DOHH2 (cell line): ENCODE data around the gene PPM1H.

Experiments
- H3F3A ChIP-seq: fragments of 200-600 bp; sonication (generic), shearing (Covaris generic); 2 replicates; pipeline ENCODE4 v1.6.0; 2016; ENCODE audit warnings: antibody characterized with exemption, mild to moderate bottlenecking; ENCODE audit not compliant: control insufficient read depth, insufficient read depth
- H3K27ac ChIP-seq: fragments of 200-600 bp; sonication (generic); 2 replicates; pipeline ENCODE4 v1.5.1; 2014; ENCODE audit warnings: low read depth, mild to moderate bottlenecking, low read length, moderate library complexity
- H3K27me3 ChIP-seq: fragments of 200-600 bp; sonication (generic); 2 replicates; pipeline ENCODE4 v1.6.1; 2014; ENCODE audit warnings: mild to moderate bottlenecking, low read length, mixed read lengths; ENCODE audit not compliant: control insufficient read depth
- H3K36me3 ChIP-seq: fragments of 200-600 bp; sonication (generic); 2 replicates; pipeline ENCODE4 v1.6.1; 2014; ENCODE audit warnings: mild to moderate bottlenecking, low read length, moderate library complexity, mixed read lengths; ENCODE audit not compliant: control insufficient read depth
- H3K4me1 ChIP-seq: fragments of 200-600 bp; sonication (generic); 2 replicates; pipeline ENCODE4 v1.6.1; 2014; ENCODE audit warnings: mild to moderate bottlenecking, low read length, mixed read lengths; ENCODE audit not compliant: control insufficient read depth
- H3K4me2 ChIP-seq: fragments of 200-600 bp; sonication (generic); 2 replicates; pipeline ENCODE4 v1.6.0; 2014; ENCODE audit warnings: mild to moderate bottlenecking, low read length, moderate library complexity
- H3K4me3 ChIP-seq: fragments of 200-600 bp; sonication (generic); 2 replicates; pipeline ENCODE4 v1.5.1; 2014; ENCODE audit warnings: mild to moderate bottlenecking, low read length, mixed read lengths
- H3K79me2 ChIP-seq: fragments of 200-600 bp; sonication (generic); 2 replicates; pipeline ENCODE4 v1.6.1; 2014; ENCODE audit warnings: mild to moderate bottlenecking, low read length, mixed read lengths; ENCODE audit not compliant: control insufficient read depth
- H3K9me2 ChIP-seq: fragments of 200-600 bp; sonication (generic); replicated peaks from 2 replicates; pipeline ENCODE4 v1.6.1; 2014; ENCODE audit warnings: mild to moderate bottlenecking, low read length, mixed read lengths; ENCODE audit not compliant: control insufficient read depth
- H3K9me3 ChIP-seq: fragments of 200-600 bp; sonication (generic); 2 replicates; pipeline ENCODE4 v1.6.1; 2014; ENCODE audit warnings: antibody characterized with exemption, low read length, mixed read lengths; ENCODE audit not compliant: control insufficient read depth, insufficient read depth
- H4K20me1 ChIP-seq: fragments of 200-600 bp; sonication (generic); 2 replicates; pipeline ENCODE4 v1.6.0; 2014; ENCODE audit warnings: low read depth, mild to moderate bottlenecking, antibody characterized with exemption, low read length, moderate library complexity; ENCODE audit not compliant: control insufficient read depth, insufficient read depth
- EZH2phosphoT487 ChIP-seq: fragments of 200-600 bp; sonication (generic); IDR thresholded peaks from 2 replicates; pipeline ENCODE4 v1.6.1; 2017; ENCODE audit warnings: borderline replicate concordance, mild to moderate bottlenecking, antibody characterized with exemption, low read length, moderate library complexity, mixed read lengths
- TF ChIP-seq, protein P1 (sequence below): fragments of 200-600 bp; sonication (generic); IDR thresholded peaks from one replicate; pipeline ENCODE4 v1.5.1; 2014; ENCODE audit warnings: antibody characterized with exemption, mild to moderate bottlenecking, low read depth, low read length; ENCODE audit not compliant: poor library complexity, severe bottlenecking

The PPM1H gene

DNA sequence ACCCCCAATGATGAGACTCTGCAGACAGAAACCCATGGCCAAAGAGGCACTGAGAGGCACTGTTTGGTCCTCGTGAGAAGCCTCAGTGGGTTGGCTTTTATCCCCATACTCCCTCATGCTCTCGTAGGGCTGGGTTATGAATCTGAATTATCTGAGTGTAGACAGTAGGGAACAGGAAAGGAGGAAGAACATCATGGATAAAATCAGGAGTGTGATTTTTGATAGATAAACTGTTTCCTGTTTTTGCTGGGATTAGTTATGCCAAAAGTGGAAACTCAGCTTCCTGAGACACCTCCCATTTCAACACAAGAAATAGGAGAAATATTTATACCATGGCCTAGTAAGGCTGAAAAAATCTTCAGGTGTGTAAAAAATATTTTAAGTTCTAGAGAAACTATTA is 177.9 kb downstream of the PPM1H start:
- no peak for TF ChIP-seq EZH2phosphoT487
- TF ChIP-seq, protein P1, sequence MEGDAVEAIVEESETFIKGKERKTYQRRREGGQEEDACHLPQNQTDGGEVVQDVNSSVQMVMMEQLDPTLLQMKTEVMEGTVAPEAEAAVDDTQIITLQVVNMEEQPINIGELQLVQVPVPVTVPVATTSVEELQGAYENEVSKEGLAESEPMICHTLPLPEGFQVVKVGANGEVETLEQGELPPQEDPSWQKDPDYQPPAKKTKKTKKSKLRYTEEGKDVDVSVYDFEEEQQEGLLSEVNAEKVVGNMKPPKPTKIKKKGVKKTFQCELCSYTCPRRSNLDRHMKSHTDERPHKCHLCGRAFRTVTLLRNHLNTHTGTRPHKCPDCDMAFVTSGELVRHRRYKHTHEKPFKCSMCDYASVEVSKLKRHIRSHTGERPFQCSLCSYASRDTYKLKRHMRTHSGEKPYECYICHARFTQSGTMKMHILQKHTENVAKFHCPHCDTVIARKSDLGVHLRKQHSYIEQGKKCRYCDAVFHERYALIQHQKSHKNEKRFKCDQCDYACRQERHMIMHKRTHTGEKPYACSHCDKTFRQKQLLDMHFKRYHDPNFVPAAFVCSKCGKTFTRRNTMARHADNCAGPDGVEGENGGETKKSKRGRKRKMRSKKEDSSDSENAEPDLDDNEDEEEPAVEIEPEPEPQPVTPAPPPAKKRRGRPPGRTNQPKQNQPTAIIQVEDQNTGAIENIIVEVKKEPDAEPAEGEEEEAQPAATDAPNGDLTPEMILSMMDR, result no peak
- no peaks in the 10 kb centered on the region for H3K36me3 ChIP-seq
- no peaks in the 10 kb centered on the region for H3K4me1 ChIP-seq

DNA sequence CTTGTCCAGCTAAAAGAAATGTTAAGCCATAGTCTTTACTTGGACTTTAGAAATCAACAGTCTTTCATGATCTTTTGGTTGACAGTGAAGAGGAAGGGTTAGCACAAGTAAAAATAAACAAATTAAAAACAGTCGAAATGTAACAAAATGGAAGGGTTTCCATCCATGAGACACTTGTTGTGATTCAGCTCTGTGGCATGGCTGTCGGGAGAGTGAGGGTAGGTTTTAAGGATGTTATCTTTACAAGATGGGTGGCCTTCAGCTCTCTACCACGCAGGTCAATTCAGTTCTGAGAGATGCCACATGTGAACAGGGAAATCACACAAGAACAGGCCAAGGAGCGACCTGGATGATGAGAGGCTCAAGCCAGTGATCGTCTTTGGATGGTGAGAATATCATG is 180.2 kb downstream of the PPM1H start:
- Histone ChIP-seq H4K20me1 (no peaks in the 10 kb centered on the region), H3K27ac (no peak overlapping the region), H3F3A (no peaks in the 10 kb centered on the region), H3K4me2 (no peak overlapping the region), H3K4me3 (no peak overlapping the region), H3K36me3 (no peaks in the 10 kb centered on the region), H3K9me2 (no peaks in the 10 kb centered on the region), H3K27me3 (peaks cover 5% of the 10 kb centered on the region; the same call in 1 of the 2 replicates), H3K4me1 (no peaks in the 10 kb centered on the region), H3K79me2 (no peaks in the 10 kb centered on the region), H3K9me3 (no peaks in the 10 kb centered on the region)
- TF ChIP-seq, protein P1, result no peak
- TF ChIP-seq EZH2phosphoT487, result no peak

More for the DNA sequence above, 177.9 kb downstream of the PPM1H start:
- Histone ChIP-seq H4K20me1 (no peaks in the 10 kb centered on the region), H3K4me3 (no peak overlapping the region), H3F3A (no peaks in the 10 kb centered on the region), H3K9me2 (no peaks in the 10 kb centered on the region), H3K79me2 (no peaks in the 10 kb centered on the region), H3K9me3 (no peaks in the 10 kb centered on the region), H3K27ac (no peak overlapping the region), H3K4me2 (no peak overlapping the region), H3K27me3 (no peaks in the 10 kb centered on the region; the same call in 1 of the 2 replicates)

DNA sequence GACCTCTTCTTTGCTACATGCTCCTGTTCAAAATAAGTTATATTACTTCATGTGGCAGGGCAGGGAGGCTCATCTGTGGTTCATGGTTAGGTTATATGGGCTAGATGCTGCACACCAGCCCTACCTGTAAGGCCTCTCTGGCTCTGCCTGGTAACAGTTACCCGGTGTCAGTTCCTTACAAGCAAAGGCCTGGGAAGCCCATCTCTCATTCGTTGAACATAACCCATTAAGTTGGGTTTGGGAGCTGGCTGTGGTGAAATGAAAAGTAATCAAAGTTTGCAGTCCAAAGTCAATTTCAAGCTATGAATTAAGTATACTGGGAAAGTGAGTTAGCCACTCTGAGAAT is 183.2 kb downstream of the PPM1H start:
- H3K36me3 ChIP-seq, result no peaks in the 10 kb centered on the region
- no peak overlapping the region for H3K4me3 ChIP-seq
- no peaks in the 10 kb centered on the region for H3K79me2 ChIP-seq
- no peaks in the 10 kb centered on the region for H3K9me3 ChIP-seq
- no peaks in the 10 kb centered on the region for H3K4me1 ChIP-seq
- peaks cover 5% of the 10 kb centered on the region; the same call in 1 of the 2 replicates for H3K27me3 ChIP-seq
- no peak for TF ChIP-seq EZH2phosphoT487
- TF ChIP-seq, protein P1, result no peak
- H3F3A ChIP-seq, result no peaks in the 10 kb centered on the region
- H3K9me2 ChIP-seq, result no peaks in the 10 kb centered on the region
- H4K20me1 ChIP-seq, result no peaks in the 10 kb centered on the region
- H3K27ac ChIP-seq, result no peak overlapping the region
- no peak overlapping the region for H3K4me2 ChIP-seq
